Dermis blood vessel endothelial cell (primary cell): ENCODE measurements around the gene ACTN3. TPM values are rescaled to one million over a fixed set of nuclear protein-coding genes. Genes with fewer than 3 reads are reported as not detected.

Experiments
- DNase-seq: peaks from one replicate; pipeline ENCODE4 v3.0.0; 2010
- total RNA-seq: library from RNA; depleted of rRNA; stranded (reverse); fragments of >200 nt; gene quantifications from 2 replicates; pipeline ENCODE4 v1.2.3, GENCODE V29; 2014

Gene ACTN3
- total RNA-seq, 1 donor from 2014 or later = under 0.01 TPM

DNA sequence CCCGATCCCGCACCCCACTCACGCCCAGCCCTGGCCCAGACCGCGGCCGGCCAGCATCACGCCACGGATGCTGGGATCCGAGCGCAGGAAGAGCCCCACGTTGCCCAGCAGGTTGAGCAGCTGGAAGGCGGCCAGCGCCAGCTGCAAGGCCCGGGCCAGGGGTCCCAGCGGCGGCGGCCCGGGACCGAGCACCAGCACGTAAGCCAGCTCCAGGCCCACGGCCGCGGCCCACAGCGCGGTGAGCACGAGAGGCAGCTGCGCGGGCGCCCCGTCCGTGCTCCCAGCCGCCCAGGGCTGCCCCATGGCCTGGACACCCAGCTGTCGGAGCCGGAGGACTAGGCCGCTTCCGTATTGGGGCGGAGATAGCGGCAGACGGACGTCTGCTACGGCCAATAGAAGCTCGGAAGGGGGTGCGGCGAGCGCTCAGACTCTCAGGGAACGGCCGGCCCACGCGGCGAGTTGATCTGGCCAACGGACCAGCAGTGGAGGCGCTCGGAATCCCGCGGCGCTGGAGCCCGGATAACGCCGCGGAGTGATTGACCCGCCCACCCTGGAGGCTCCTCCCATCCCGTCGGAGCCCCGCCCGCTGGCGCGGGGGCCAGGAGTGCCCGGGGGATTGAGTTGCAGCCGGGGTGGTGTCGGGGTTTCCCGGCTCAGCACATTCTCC, 869 bp upstream of the ACTN3 start, which contains the start of gene ZDHHC24:
Gene ZDHHC24 (minus strand): TSS at position 348 of the 667 bp plus-strand sequence. CDS start 45 bp downstream, at position 303.
- DNase-seq = peak; percentile 98

DNA sequence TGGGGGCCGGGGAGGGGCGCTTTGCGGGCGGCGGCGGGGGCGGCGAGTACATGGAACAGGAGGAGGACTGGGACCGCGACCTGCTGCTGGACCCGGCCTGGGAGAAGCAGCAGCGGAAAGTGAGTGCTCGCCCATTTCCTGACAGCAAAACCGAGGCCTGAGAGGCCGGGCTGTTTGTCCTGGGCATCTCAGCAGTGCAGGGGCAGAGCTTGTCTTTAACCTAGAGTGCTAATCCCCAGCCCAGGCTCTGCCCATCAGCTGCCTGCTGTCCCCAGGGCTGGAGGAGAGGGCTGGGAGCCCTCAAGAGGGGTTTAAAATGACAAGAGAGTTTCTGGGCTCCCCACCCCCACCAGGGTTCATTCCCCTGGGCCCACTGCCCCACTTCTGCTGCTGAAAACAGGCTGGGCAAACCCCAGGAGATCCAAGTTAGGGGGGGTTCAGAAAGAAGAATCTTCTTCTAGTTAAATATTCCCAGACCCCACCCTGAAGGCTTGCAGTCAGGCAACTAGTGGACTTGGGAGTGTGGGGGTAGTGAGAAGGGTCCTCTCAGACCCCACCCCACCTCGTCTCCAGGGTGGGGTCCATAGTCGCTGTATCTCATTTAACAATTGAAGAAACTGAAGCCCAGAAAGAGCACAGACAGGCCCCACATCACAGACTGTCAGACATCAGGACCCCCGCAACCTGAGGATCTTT, 411 bp downstream of the ACTN3 start:
- DNase-seq = no peak

DNA sequence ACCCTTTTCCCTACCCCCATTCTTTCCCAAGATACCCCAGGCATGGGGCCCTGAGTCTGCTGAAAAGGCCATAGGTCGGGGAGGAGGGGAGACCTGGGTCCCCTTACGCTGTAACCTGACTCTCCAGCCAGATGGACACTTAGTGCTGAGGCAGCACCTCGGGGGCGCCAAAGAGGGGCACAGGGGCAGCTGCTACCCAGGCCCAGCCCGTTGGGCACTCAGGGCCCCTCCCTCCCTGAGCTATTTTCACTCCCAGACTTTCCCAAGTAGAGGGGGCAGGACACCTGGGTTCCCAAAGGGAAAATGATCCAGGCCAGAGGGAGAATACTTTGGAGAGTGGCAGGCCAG, 933 bp downstream of the ACTN3 start:
- no peak for DNase-seq

DNA sequence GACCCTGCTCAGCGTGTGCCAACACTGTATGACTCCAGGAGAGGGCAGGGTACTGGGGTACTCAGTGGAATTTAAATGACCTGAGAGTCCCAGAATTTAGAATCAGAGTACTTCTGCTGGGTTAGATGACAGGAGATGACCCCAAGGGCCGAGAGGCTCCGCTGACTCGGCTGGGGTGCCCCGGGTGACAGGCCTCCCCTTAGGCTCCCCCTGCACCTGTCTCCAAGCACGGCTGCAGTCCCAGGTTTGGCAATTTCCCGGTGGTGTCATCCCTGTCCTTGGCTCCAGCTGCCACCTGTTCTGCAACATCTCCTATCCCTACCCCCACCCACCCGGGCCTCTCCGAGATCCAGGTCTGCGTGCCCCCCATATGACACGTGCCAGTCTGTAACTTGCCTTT, 1.3 kb downstream of the ACTN3 start:
- DNase-seq = no peak

DNA sequence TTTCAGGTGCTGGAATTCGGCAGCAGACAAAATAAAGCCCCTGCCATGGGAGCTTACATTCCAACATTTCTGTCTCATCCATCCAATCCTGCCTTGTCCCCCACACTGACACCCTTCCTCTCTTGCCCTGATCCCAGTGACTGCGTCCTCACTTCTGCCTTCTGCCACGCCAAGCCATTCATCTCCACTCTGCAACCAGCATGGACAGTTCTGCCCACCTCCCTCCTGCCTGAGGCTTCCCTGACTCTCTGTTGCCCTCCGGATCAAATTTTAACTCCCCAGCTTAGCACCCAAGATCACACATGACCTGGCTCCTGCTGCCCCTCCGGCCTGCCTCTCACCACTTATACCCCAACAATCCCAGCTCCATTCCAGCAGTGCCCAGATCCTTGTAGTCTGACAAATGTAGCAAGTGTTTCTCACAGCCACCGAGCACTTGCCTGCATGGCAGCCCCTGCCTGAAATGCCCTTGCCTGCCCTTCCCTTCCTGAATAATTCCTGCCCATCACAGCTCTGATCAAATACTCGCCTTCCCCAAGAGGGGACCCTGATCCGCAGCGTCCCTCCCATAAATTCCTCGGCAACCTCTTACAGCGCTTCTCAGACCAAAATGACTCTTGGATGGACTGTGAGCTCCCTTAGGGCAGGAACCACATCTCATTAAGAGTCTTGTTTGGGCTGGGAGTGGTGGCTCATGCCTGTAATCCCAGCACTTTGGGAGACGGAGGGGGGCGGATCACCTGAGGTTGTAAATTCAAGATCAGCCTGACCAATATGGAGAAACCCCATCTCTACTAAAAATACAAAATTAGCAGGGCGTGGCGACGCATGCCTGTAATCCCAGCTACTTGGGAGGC, 2.3 kb downstream of the ACTN3 start:
- DNase-seq = no peak

DNA sequence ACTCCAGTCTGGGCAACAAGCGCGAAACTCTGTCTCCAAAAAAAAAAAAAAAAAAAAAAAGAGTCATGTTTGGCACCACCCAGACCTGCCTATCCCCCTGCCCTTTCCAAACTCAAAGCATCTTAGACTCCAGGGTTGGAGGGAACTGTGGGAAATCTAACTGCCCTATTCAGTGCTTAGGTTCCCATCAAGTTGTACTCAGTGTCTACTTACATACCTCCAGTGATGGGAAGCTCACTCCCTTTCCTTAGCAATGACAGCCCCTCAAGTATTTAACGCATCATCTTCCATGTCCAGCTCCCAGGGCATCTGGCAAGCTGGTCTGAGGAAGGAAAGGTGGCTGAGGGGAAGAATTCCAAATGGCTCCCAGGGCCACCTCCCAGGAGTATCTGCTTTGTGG, 3.0 kb downstream of the ACTN3 start:
- no peak for DNase-seq

DNA sequence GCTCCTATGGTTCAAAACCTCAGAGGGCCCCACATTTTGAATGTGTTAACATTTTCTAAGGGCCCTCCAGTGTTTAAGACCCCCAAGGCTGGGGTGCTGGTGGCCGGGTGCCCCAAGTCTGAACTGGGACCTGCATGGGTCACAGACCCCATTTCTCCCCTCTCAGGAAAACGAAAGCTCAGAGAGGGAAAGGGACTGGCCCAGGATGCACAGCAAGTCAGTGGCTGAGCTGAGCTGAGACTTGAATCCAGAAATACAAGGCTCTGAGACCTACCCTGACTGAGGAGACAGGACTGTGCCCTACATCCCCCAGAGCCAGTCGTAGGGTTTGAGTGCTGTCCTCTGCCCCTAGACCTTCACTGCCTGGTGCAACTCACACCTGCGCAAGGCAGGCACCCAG, 4.2 kb downstream of the ACTN3 start:
- DNase-seq = no peak

DNA sequence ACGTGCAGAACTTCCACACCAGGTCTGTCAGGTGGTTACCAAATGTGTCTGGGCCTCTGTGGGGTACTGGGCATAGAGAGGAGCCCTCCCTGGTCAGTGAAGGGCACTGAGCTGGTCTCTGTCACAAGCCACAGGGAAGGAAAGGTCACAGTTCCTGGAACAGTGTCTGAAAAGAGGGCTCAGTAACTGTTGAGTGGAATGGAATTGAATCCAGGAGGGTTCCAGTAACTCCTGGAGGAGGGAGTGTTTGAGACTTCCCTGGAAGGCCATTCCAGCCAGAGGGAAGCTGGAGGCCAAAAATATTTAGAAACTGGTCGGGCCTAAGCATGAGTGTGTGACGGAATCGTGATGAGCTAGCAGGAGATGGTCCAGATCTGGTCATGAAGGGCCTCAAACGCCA, 7.9 kb downstream of the ACTN3 start:
- DNase-seq = no peak

DNA sequence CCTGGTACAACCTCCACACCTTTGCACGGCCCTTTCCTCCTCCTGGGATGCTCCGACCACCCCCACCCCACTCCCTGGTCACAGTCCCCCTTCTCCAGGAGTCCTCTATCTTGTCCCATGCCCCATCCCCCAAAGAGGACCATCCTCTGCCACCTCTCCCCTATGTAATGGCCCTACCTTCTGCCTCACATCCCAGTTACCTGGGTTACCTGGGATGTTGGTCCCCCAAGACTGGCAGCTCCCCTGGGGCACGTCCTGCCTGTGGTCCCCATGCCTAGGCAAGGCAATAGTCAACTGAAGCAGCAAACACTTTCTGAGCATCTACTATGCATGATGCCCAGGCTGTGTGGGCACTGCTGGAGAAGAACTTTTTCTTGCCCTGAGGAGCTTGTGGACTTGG, 8.7 kb downstream of the ACTN3 start:
- DNase-seq = no peak

DNA sequence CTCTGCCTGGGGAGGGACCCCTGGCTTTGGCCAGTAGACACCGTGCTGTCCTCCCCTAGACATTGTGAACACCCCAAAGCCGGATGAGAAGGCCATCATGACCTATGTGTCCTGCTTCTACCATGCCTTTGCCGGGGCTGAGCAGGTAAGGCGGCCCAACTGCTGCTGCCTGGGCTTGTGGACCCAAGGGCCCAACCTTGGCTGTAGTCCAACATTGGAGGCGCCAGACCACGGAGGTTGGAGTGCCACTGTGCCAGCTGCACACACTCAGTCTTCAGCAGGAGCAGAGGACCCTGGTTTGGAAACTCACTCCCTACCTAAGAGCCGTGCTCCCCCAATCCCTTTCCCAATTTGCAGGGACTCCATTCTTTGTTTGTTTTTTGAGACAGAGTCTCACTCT, 9.4 kb downstream of the ACTN3 start:
- no peak for DNase-seq

DNA sequence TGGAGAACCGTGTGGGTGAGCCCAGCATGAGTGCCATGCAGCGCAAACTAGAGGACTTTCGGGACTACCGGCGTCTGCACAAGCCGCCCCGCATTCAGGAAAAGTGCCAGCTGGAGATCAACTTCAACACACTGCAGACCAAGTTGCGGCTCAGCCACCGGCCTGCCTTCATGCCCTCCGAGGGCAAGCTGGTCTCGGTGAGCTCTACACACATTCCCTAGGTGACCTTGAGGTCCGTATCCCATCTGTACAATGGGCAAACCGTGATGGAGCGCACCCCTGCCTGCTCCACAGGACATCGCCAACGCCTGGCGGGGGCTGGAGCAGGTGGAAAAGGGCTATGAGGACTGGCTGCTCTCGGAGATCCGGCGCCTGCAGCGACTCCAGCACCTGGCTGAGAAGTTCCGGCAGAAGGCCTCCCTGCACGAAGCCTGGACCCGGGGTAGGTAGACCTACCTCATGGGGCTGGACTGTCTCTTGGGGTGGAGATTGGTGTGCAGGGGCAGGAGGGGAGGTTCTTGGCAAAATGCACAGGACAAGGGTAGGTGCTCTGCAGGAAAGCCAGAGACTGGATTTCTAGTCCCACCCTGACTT, 11.1 kb downstream of the ACTN3 start:
- DNase-seq = no peak

DNA sequence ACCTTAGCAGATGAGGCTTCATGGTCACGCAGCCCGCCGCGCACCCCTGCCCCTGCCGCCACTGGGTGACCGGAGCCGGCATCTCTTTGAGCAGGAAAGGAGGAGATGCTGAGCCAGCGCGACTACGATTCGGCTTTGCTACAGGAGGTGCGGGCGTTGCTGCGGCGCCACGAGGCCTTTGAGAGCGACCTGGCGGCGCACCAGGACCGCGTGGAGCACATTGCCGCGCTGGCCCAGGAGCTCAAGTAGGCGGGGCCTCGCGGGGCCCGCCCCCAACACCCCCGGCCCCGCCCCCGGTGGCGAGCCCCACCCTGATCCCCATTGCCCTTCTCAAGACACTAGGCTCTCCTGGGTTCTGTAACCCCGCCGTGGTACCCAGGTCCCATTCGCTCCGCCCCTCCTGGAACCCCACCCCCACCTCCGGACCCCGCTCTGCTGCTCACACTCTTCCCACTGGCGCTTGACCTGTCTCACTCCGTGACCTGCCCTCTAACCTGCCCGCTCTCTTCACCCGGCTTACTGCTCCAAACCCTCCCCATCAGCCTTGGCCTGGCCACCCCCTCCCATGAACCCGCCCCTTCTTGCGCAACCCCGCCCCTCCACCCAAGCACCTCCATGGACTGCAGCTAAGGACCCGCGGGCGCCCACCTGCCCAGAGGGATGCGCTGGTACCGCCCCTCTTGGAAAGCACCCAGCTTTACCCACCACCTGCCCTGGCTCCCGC, 12.6 kb downstream of the ACTN3 start:
- no peak for DNase-seq

DNA sequence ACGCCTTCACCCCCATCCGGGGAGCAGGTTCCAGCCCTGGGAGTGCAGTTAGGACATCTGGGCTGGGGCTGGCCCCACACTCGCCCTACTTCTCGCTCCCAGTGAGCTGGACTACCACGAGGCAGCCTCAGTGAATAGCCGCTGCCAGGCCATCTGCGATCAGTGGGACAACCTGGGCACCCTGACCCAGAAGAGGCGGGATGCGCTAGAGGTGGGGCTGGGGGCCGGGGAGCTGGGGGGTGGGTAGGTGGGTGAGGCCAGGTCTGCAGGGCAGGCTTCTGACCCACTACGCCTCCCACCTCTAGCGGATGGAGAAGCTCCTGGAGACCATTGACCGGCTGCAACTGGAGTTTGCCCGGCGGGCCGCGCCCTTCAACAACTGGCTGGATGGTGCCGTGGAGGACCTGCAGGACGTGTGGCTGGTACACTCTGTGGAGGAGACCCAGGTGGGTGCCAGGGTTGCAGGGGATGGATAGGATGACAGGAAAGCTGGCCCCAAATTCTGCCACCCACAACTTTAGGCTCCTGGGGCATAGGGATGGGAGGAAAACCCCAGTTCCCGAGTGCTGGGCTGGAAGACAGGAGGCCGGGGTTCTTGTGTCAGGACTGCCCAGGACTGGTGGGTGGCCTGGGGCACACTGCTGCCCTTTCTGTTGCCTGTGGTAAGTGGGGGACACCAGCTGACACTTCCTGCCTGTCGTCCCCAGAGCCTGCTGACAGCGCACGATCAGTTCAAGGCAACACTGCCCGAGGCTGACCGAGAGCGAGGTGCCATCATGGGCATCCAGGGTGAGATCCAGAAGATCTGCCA, 13.4 kb downstream of the ACTN3 start:
- DNase-seq = no peak

DNA sequence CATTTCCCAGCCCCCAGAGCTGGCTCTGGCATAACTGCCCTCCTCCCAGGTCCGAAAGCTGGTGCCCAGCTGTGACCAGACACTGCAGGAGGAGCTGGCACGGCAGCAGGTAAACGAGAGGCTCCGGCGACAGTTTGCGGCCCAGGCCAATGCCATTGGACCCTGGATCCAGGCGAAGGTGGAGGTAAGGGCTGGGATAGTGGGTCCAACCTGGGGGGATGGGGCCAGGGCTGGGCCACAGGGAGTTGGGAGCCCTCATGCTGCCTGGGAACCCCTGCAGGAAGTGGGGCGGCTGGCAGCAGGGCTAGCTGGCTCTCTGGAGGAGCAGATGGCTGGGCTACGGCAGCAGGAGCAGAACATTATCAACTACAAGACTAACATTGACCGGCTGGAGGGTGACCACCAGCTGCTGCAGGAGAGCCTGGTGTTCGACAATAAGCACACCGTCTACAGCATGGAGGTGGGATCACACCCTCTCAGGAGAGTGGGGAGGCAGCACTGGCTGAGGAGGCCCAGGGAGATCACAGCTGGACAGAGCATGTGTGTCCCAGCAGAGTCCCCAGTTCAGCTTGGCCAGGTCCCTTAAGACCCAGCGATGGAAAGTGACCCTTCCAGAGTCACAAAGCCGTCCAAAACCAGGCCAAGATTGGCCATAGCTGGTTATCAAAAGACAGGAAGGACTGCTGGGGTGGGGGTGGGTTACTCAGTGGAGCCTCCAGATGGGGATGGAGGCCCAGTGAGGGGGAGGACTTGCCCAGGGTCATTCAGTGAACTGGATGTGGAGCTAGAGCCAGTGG, 14.7 kb downstream of the ACTN3 start:
- DNase-seq = no peak

DNA sequence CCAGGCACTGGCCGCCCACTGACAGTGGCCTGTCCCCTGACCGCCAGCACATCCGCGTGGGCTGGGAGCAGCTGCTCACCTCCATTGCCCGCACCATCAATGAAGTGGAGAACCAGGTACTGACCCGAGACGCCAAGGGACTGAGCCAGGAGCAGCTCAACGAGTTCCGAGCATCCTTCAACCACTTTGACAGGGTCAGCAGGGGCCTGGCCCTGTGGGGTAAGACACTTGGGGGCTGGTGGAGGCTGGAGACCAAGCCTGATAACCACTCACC, 15.2 kb downstream of the ACTN3 start:
- DNase-seq = no peak

DNA sequence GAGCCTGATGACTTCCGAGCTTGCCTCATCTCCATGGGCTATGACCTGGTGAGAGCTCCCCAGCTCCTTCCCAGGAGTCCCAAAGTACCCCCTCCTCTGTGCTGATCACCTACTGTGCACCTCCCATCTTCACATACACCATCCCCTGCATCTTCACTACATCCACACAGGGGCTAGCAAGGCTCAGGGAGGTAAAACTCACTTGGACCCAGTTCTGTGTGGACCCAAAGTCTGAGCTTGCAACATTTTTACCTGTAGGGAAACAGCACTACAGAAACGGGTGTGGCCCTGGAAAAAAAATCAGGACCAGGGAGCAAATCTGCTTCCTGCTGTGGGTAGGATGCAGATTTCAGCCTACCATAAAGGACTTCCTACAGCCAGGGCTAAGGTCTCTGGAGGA, 15.6 kb downstream of the ACTN3 start:
- no peak for DNase-seq

DNA sequence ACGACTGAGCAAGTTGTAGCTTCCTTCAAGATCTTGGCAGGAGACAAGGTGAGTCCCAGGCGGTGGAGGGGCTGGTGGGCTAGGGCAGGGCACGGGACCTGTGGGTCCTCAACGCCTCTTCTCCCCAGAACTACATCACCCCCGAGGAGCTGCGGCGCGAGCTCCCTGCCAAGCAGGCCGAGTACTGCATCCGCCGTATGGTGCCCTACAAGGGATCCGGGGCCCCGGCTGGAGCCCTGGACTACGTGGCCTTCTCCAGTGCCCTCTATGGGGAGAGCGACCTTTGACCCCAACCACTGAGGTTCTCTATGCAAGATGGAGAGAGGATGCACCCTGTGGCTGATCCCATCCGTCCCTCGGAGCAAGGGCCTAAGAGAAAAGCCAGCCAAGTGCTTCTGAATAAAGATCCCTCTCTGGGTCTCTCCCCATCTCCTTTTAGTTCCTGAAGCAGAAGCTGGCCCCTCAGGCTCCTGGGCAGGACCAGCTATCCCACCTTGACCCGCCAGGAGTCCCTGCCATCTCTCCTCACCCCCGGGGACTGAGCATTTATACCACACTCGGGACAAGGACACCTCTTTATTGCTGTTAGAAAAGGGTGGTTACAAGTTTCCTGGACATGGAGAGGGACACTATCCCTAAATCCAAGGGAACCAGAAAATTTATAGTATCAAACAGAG, 16.3 kb downstream of the ACTN3 start:
- DNase-seq = no peak

DNA sequence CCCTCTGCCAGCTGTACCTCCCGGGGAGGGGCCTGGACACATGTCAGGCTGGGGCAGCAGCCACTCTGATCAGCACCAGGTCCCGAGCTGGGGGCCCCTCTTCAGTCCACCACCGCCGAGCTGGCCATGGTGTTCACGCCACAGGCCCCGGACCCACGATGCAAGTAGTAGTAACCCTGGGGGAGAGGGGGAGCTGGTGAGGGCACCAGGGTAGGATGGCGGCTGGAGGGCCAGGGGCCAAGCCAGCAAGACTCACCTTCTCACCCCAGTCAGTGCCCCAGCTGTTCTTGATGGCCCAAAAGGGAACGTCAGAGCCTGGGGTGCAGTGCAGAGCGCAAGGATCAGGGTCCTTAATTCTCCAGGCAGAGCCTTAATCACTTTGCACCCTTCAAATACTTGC, 17.1 kb downstream of the ACTN3 start:
- DNase-seq = no peak

DNA sequence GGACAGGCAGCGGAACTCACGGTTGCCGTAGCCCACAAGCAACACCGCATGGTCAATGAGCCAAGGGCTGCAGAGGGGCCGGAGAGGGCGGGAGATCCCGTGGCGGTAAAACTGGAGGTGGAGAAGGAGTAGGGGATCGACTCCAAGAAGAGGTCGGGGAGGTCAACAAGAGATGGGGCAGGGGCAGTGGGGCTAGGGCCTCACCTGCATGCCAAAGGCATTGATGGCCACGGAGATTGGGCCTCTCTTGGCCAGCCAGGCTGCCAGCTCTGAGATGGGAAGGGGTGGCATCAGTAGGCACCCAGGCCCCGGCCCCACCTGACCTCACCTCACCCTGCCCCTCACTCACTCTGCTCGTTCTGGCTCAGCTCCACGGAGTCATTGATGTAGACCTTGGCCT, 17.8 kb downstream of the ACTN3 start:
- no peak for DNase-seq

DNA sequence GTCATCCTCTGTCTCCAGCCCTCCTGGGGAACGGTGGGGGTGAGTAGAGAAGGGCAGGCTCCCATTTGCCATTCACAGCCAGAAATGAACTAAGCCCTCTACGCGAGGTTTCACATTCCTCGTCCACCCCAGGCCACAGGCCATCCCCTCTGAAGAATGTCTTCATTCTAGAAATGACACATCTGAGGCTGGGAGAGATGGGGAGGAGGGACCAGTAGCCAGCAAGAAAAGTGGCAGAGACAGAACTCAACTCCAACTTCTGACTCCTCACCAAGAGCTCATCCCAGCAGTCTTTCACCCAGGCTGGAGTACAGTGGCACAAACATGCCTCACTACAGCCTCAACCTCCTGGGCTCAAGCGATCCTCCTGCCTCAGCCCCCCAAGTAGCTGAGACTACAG, 18.3 kb downstream of the ACTN3 start:
- DNase-seq = no peak

DNA sequence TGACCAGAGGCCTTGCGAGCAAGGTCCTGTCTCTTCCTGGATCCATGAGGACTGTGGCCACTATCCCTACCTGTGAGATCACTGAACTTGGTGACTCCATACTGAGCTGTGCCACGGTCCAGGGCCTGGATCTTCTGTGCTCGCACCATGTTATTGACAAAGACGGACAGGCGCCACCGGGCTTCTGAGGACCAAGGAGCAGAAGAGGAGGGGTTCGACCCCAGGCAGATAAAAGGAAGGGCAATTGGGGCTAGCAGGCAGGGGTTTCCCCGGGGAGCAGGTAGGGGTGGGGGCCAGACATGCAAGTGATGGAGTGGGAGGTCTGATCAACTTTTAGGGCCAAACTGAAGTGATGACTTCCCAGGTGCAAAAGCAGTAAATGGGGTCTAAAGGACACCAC, 19.5 kb downstream of the ACTN3 start:
- no peak for DNase-seq
